Activated CD8-positive, alpha-beta memory T cell treated with anti-CD3 and anti-CD28 coated beads, Interleukin-2, amount 50 U/mL, for 24 hours (primary cell): Measurements from ENCODE around the gene BLM.

ENCODE experiments used
- DNase-seq: peaks from one replicate; pipeline ENCODE4 v3.0.0-alpha.2; 2020; ENCODE audit errors: extremely low read depth

Gene BLM

DNA sequence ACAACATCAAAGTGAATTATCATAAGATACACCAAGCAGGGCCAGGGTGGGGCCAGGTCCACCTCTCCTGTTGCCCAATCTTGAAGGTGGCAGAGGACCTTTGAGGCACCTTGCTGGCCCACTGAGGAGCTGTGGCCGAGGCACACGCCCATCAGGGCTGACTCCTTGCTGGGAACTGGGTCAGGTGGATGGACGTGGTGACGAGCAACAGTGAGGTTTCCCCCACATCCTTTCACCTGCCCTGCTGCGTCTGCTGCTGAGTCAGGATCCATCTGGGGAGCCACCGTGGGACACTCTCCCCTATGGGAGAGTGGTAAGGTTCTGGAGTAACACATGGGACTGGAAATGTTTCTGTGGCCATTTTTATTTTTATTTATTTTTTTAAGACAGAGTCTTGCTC lies 134.0 kb downstream of the BLM start:
- no peak for DNase-seq

DNA sequence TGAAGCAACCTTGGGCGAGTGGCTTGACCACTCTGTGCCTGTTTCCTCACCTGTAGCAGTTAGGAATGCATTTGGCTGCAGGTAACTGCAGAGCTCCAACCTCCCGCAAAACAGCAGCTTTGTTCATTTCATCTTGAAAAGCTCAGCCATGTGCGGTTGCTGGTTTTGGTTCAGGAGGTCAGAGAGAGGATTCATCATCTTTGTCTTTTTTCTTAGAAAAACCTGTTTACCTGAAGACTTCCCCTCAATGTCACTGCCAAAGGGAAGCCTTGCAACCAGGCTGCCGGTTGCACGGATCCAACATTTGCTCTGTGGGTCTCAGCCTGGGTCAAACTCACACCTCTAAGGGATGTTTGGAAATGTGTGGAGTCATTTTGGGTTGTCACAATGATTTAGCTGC lies 134.8 kb downstream of the BLM start:
- DNase-seq = no peak

DNA sequence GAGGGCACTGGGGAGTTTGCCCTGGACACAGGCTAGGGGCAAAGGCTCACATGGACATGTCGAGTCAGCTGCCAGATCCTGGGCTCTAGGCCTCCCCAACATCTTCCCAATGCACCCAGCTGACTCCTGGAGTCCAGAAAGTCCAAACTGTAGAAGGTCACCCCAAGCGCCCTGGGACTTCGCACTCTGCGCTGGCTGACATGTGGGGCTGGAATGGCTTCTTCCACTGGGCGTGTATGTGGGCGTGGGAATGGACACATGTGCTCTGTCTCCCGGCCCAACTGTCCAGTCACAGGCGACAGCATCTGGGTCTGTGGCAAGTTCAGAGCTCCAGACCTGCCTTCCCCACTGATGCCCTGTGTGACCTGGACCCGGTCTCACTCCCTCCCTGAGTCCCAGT lies 138.0 kb downstream of the BLM start:
- DNase-seq = no peak

DNA sequence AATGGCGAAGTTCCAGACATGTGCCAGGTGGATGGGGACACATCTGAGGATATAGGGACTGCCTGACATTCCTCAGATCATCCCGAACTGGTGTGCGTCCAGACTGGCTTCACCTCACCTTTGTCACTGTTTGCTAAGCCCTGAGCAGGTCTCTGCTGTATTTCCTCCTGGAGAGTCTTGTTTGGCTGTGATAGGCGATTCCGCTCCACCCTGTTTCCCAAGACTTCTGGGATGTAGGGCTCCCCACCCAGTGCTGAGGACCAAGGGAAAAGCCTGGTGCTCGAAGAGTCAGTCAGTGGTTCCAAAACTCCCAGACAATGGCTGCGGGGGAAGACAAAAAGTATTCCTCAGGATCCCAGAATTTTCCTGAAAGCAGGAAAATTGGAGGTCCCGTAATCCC lies 140.2 kb downstream of the BLM start:
- no peak for DNase-seq

DNA sequence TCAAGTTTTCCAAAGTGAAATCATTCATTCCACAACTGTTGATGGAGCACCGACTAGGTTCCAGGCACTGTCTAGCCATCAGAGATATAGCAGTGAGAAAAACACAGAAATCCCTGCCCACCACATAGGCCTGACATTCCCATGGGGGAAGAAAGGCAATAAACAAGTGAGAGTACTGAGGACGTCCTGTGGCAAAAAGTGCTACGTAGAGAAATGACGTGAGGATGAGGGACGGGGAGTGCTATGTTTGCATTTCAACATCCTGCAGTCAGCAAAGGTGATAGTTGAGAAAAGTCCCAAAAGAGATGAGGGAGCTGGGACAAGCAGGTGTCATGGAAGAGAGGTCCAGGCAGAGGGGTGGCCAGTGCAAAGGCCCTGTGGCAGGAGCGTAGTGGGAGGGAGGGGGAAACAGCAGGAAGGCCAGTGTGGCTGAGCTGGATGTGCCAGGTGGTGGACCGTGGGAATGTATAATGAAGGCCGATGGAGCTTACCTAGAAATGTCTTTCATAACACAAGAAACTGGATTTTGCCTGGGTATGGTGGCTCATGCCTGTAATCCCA lies 140.8 kb downstream of the BLM start:
- no peak for DNase-seq

DNA sequence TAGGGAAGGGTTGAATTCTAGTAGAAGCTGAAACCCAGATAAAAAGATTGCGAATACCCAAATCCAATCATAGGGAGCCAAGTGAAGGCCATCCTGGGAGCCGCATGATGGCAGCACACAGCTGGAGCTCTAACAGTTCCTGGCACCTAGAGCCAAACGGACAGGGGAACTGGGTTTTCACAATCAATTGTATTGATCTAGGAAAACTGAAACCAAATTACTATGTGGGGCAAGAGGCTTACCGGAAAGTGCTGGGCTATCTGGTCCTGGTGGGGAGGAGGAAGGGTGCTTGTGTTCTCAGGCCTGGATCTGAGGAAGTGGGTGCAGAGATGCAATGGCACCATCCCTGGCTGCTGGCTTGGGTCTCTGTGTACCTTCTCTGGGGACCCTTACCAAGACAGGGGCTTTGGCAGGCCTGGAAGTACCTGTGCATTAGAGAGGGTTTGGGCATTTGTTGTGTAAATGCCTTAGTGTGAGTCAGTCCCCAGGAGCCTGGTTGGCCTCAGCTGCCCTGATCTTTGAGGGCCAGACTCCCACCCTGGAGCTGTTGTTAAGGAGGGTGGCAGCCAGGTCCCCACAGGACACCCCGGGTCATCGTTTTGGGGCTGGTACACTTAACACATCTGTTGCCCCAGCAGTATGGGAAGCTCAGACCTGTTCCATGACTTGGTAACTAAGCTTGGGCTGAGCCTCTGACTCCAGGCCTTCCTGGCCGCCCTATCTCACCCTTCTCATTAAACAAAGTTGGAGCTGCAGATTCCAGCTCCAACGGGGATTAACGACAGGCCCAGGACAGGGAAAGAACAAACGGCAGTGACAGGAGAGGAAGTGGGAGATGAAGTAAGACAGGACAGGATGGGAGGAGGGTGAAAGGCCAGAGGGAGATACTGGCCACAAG lies 142.3 kb downstream of the BLM start:
- no peak for DNase-seq

DNA sequence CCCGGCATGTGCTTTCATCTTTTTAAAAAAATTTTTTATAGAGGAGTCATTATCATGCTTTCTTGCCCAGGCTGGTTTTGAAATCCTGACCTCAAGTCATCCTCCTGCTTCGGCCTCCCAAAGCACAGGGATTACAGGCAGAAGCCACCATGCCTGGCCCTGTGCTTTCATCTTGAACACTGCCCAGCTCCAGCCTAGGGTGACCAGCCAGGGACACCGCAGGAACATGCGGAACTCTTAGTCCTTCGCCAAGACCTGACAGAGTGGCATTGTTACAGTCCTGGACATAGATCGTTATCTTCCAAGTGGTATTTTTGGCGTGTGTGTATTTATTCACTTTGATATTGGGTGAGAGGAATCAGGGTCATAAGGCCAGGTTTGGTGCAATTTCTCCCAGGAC lies 143.3 kb downstream of the BLM start:
- DNase-seq = no peak

DNA sequence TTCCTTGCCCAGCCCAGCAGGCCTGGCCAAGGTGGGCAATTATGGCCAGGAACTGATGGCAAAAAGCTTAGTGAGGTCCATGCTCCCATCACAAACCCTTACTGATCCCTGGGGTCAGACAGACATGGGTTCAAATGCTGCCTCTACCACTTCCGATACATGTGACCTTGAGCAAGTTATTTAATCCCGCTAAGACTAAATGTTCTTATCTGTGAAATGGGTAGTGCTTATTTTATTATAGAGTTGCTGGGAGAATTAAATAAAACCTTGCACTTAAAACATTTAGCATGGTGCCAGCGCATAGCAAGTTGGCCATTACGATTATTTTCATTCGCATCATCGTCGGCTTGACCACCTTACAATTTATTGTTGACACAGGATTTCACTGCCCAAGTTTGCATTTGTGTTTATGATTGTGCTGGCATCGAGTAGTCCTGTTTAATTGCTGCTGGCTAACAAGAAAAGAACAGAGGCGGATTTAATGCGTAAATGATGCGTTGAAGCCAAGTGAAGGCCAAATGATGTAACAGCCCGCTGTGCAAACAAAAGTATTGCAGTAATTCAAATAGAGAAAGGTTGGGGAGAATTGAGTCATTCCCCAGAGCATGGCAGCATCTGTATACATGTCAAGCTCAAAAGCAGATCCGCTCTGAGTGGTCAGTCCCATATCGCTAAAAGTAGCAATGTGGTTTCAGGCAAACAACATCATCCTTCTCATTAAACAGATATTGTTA lies 144.0 kb downstream of the BLM start:
- no peak for DNase-seq

DNA sequence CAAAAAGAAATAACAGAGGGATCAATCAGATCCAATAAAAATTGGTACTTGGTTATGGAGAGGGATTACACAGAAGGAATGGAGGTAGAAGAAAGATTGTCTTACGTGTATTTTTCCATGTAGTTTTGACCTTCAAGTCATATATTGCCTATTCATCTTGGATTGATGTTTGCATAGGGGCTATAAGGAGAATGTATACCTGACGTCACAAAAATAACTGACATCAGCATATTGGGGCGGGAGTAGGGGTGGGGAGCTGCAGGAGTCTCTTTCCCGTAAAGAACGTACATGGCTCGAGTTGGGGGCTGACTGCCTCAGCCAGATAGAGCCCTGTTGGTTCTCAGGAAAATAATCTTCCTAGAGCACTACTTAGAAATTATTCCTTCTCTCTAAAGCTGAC lies 145.3 kb downstream of the BLM start:
- no peak for DNase-seq

DNA sequence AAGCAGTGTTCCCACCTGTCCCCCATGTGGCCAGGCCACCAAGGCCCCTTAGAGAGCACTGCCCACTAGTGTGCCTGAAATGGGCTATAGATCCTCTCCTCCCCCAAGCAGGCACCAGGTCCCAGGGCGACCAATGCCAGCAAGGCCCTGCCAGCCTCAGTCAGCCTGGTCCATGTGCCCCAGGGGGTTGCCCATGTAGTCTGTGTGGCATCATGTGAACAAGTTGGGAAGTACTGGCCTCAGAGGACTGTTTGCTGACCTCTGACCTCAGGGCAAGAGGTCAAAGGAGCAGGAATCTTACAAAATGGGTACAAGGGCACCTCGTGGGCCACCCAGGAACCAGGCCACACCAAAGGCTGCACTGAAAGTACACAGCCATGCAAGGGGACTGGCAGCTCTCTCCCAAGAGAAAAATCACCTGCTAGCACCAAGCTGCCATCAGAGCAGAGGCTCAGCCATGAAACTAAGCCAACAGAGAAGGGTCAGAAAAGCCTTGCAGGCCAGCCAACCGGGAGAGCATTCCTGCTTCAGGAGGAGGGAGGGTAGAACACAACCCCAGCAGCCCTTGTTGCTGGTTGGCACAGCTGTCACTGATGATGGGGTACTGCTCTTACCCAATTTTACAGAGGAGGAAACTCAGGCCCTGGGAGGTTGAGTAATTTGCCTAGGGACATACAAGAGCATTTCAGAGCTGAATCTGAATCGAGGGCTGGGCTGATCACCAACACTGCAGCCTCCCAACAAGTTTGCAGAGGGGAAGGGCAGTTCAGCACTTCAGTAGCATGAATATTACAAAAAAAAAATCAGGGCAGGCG lies 146.0 kb downstream of the BLM start:
- no peak for DNase-seq

DNA sequence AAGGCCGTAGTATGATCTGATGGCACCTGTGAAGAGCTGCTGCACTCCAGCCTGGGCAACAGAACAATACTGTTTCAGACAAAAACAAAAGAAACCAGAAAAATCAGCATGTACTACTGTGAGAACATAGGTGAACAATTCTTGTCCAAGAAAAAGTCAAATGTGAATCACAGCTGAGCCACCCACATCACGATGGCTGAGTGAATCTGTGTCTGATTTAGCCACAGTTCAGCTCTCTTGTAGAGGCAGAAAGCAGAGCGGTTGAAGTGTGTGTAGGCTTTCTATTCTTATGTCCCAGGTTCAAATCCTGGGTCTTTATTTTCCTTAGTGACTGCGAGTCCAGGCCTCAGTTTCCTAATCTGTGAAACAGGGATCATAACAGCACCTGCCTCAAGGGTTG lies 146.8 kb downstream of the BLM start:
- DNase-seq = no peak

DNA sequence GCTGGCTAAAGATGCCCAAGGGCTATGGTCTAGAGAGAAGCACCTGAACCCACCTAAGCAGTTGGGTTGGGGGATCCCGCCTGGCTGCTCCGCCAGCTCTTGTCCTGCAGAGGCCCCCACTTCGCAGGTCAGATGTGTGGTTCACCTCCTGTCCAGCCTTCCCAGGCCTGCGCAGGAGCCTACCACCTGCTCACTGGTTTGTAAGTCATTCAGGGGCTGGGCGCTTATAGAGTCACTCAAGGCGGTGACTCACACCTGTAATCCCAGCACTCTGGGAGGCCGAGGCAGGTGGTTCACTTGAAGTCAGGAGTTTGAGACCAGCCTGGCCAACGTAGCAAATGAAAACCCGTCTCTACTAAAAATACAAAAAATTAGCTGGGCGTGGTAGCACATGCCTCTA lies 147.4 kb downstream of the BLM start:
- no peak for DNase-seq

DNA sequence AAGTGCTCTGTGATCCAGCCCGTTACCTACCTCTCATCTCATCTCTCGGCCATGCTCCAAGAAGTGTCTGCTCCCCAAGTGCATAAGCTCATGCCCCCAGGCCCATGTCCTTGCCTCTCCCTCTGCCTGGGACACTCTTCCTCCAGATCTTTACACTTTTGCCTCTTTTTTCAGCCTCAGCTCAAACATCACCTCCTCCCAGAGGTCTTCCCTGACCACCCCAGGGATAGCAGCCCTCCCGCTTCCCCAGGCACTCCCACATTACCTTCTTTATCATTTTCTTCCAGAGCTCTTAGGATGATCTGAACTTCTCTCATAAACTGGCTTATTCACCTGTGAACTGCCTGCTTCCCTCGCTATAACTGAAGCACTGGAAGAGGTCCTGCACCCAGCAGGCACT lies 148.6 kb downstream of the BLM start:
- no peak for DNase-seq
